A673 (cell line): Measurements from ENCODE around the gene PDPN. TPM values are rescaled to one million over a fixed set of nuclear protein-coding genes. Genes with fewer than 3 reads are reported as not detected.
"Not testable (repeated sequence)": the region's sequence is repeated elsewhere in the genome, so short reads cannot be mapped to it uniquely, and the experiment has no call there.

ENCODE experiments used
- BruUV-seq: library from RNA; stranded (reverse); fragments of 400-500 nt; replicated peaks from 2 replicates; lab custom pipeline; 2021; lab: Mats Ljungman, UMichigan
- CTCF ChIA-PET: fragments of 300-600 bp; sonication (Branson Sonifier 250); formaldehyde crosslinking; loops from one replicate; lab custom pipeline; 2022; ENCODE audit warnings: antibody characterized with exemption; lab: Charles Lee
- POLR2A ChIA-PET: fragments of 300-600 bp; sonication (Branson Sonifier 250); formaldehyde crosslinking; loops from one replicate; lab custom pipeline; 2022; ENCODE audit warnings: antibody characterized with exemption; ENCODE audit not compliant: low non-redundant PET; lab: Charles Lee
- DNase-seq: peaks from one replicate; pipeline ENCODE4 v3.0.0-alpha.2; 2015; ENCODE audit warnings: low spot score
- H3K27ac ChIP-seq: fragments of 200-600 bp; sonication (generic); 2 replicates; pipeline ENCODE4 v1.5.1; 2016; ENCODE audit warnings: mixed run types, low read depth, mild to moderate bottlenecking, mixed read lengths, antibody characterized with exemption, low read length; ENCODE audit not compliant: poor library complexity, severe bottlenecking
- H3K27me3 ChIP-seq: fragments of 200-600 bp; sonication (generic); replicated peaks from 2 replicates; pipeline ENCODE4 v1.6.1; 2017; ENCODE audit warnings: mixed run types, low read depth, mild to moderate bottlenecking, mixed read lengths, antibody characterized with exemption, low read length; ENCODE audit not compliant: insufficient read depth, poor library complexity
- H3K36me3 ChIP-seq: fragments of 200-600 bp; sonication (generic); 2 replicates; pipeline ENCODE4 v1.6.1; 2016; ENCODE audit warnings: mixed run types, mild to moderate bottlenecking, mixed read lengths, antibody characterized with exemption, low read length; ENCODE audit not compliant: insufficient read depth, poor library complexity, severe bottlenecking
- H3K4me1 ChIP-seq: fragments of 200-600 bp; sonication (generic); 2 replicates; pipeline ENCODE4 v1.6.1; 2017; ENCODE audit warnings: mixed run types, mild to moderate bottlenecking, mixed read lengths, antibody characterized with exemption, low read length; ENCODE audit not compliant: insufficient read depth, poor library complexity, severe bottlenecking
- H3K4me3 ChIP-seq: fragments of 200-600 bp; sonication (generic); 2 replicates; pipeline ENCODE4 v1.5.1; 2016; ENCODE audit warnings: low read depth, mixed run types, mild to moderate bottlenecking, mixed read lengths, low read length; ENCODE audit not compliant: poor library complexity, severe bottlenecking
- H3K9me3 ChIP-seq: fragments of 200-600 bp; sonication (generic); 2 replicates; pipeline ENCODE4 v1.6.1; 2016; ENCODE audit warnings: mixed run types, low read depth, mild to moderate bottlenecking, mixed read lengths, antibody characterized with exemption, low read length; ENCODE audit not compliant: poor library complexity, severe bottlenecking
- CTCF ChIP-seq: fragments of 300-800, 200-600 bp; sonication (generic); conservative IDR thresholded peaks from 2 replicates; pipeline ENCODE4 v1.5.1; 2017; ENCODE audit warnings: low read depth, mild to moderate bottlenecking, antibody characterized with exemption, low read length, moderate library complexity, mixed read lengths
- EZH2 ChIP-seq: fragments of 200-600 bp; sonication (generic); IDR thresholded peaks from 2 replicates; pipeline ENCODE4 v1.6.1; 2017; ENCODE audit warnings: borderline replicate concordance, low read depth, mild to moderate bottlenecking, mixed read lengths, antibody characterized with exemption, low read length; ENCODE audit not compliant: poor library complexity, severe bottlenecking
- intact Hi-C: fragments of 100-400 bp; cut with micrococcal nuclease; formaldehyde crosslinking; loops from one replicate; pipeline ENCODE4 v1.10.0; 2022; ENCODE audit not compliant: unreplicated experiment
- total RNA-seq: library from RNA; stranded (reverse); gene quantifications from 2 replicates; pipeline ENCODE4 v1.2.3, GENCODE V29; 2021

Gene PDPN
- total RNA-seq, 1 experiment from 2014 or later = 30.2 TPM

DNA sequence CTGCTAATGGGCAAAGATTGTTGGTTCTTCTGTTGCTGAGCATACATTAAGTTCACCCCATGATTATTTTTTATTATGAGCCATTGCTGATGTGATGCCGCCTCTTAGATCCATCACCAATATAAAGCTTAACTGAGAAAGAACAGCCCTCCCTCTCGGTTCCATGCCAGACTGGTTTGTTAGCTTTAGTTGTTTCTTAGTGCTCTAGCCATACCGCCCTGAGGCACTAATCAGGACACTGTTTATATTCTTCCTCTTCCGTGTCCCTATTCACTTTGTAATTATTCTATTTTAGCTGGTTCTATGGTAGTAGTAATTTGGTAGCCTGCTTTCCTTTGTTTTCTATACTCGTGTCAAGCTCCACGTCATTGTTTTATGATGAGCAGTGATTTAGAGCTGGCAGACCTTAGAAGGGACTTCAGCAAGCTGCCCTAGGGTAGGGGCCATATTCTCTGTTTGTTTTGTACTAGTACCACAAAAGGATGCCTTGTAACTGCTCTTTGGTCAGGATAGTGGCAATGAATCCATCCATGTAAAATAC, 27.3 kb upstream of the PDPN start:
- ChIA-PET POLR2A (no interaction called here), CTCF (no interaction called here)
- no peaks in the 10 kb centered on the region for H3K27me3 ChIP-seq
- no peaks in the 10 kb centered on the region for H3K9me3 ChIP-seq
- no peak overlapping the region for H3K27ac ChIP-seq
- no peak overlapping the region for H3K4me3 ChIP-seq
- intact Hi-C loops = no loop called here
- no TSS peak for BruUV-seq
- no peaks in the 10 kb centered on the region for H3K36me3 ChIP-seq
- TF ChIP-seq CTCF (no peak), EZH2 (no peak)
- no peaks in the 10 kb centered on the region for H3K4me1 ChIP-seq
- DNase-seq = no peak

GRCh38 chr1:13560541-13560940, 23.1 kb upstream of the PDPN start:
- TF ChIP-seq EZH2 = no peak
- TF ChIP-seq CTCF = no peak
- DNase-seq = no peak
- POLR2A ChIA-PET = no interaction called here
- Histone ChIP-seq H3K27me3 (no peaks in the 10 kb centered on the region), H3K27ac (no peak overlapping the region), H3K4me1 (no peaks in the 10 kb centered on the region), H3K36me3 (no peaks in the 10 kb centered on the region), H3K4me3 (no peak overlapping the region), H3K9me3 (no peaks in the 10 kb centered on the region)
- CTCF ChIA-PET = no interaction called here
- intact Hi-C loops = no loop called here
- BruUV-seq = no TSS peak

- H3K4me3 ChIP-seq, BruUV-seq, intact Hi-C loops, H3K27me3 ChIP-seq, CTCF ChIA-PET, POLR2A ChIA-PET, H3K4me1 ChIP-seq, H3K27ac ChIP-seq, H3K9me3 ChIP-seq, DNase-seq, H3K36me3 ChIP-seq: not testable (repeated sequence)
These were observed 20.7 kb upstream of the PDPN start for GRCh38 chr1:13562981-13563380.

DNA sequence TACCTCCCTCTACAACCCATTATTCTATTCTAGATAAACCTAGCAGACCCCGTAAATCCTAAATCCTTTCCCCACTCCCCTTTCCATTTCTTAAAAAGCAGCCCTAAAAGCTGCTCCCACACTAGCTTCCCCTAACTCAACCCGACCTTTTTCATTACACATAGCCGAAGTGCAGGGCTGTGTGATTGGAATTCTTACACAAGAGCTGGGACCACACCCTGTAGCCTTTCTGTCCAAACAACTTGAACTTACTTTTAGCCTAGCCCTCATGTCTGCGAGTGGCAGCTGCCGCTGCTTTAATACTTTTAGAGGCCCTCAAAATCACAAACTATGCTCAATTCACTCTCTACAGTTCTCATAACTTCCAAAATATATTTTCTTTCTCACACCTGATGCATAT, 19.6 kb upstream of the PDPN start:
- Histone ChIP-seq H3K27ac (no peak overlapping the region), H3K4me1 (no peaks in the 10 kb centered on the region), H3K27me3 (no peaks in the 10 kb centered on the region), H3K4me3 (no peak overlapping the region), H3K9me3 (no peaks in the 10 kb centered on the region), H3K36me3 (no peaks in the 10 kb centered on the region)
- no peak for TF ChIP-seq CTCF
- TF ChIP-seq EZH2 = no peak
- ChIA-PET CTCF (no interaction called here), POLR2A (no interaction called here)
- no peak for DNase-seq
- BruUV-seq = no TSS peak
- intact Hi-C loops = no loop called here

GRCh38 chr1:13570435-13570834, 13.2 kb upstream of the PDPN start:
- H3K9me3 ChIP-seq, H3K27me3 ChIP-seq, H3K27ac ChIP-seq, H3K36me3 ChIP-seq, intact Hi-C loops, CTCF ChIA-PET, H3K4me1 ChIP-seq, BruUV-seq, H3K4me3 ChIP-seq, DNase-seq: not testable (repeated sequence)
- POLR2A ChIA-PET = interaction anchor here (0.6 kb wide), 1 partner anchor 826 kb away, joined by 5 read pairs; no protein-coding TSS in a partner anchor
